Measurements from ENCODE around the gene GPRIN3. TPM values are rescaled to one million over a fixed set of nuclear protein-coding genes. Genes with fewer than 3 reads are reported as not detected.

The GPRIN3 gene
- total RNA-seq, 2 donors from 2014 or later, result 2.1 to 2.3 TPM

GRCh38 chr4:89245459-89245858 is 62.1 kb downstream of the GPRIN3 start:
- no peaks in the 10 kb centered on the region for H3K4me1 ChIP-seq (ENCODE audit: control insufficient read depth, insufficient read depth, low read length)
- Mint-ChIP-seq H3K4me1 (peaks cover 35% of the 10 kb centered on the region), H3K9me3 (no peaks in the 10 kb centered on the region), H3K27me3 (ENCODE audit: insufficient read depth) (peaks cover 2% of the 10 kb centered on the region), H3K36me3 (ENCODE audit: low read depth) (no peaks in the 10 kb centered on the region), H3K27ac (no peak overlapping the region), H3K4me3 (no peak overlapping the region)
- WGBS, 2 experiments (ENCODE audit: insufficient coverage in 1 of 2, insufficient read length in 1 of 2), result 78 to 100% methylated on average over 2 of the region's 2 CpGs
- no peak for TF ChIP-seq CTCF (conservative IDR thresholded peaks at IDR 0.05)
- no peaks in the 10 kb centered on the region for H3K9me3 ChIP-seq (ENCODE audit: control insufficient read depth, low read length)
- peak; percentile 56 for DNase-seq
- H3K27ac ChIP-seq (ENCODE audit: low read depth, low read length), result no peak overlapping the region
- H3K4me3 ChIP-seq (ENCODE audit: low read length), result no peak overlapping the region
- no peak overlapping the region for H3K9ac ChIP-seq (ENCODE audit: extremely low read depth, low read length, poor library complexity, severe bottlenecking)
- no peaks in the 10 kb centered on the region for H3K36me3 ChIP-seq (ENCODE audit: control insufficient read depth, insufficient read depth, low read length)
- H3K27me3 ChIP-seq (ENCODE audit: control insufficient read depth, insufficient read depth, low read length, poor library complexity, severe bottlenecking), result no peaks in the 10 kb centered on the region

GRCh38 chr4:89243733-89244252 is 63.8 kb downstream of the GPRIN3 start:
- Histone ChIP-seq H3K27me3 (ENCODE audit: control insufficient read depth, insufficient read depth, low read length, poor library complexity, severe bottlenecking) (no peaks in the 10 kb centered on the region), H3K27ac (ENCODE audit: low read depth, low read length) (no peak overlapping the region), H3K9ac (ENCODE audit: extremely low read depth, low read length, poor library complexity, severe bottlenecking) (no peak overlapping the region), H3K9me3 (ENCODE audit: control insufficient read depth, low read length) (no peaks in the 10 kb centered on the region), H3K4me1 (ENCODE audit: control insufficient read depth, insufficient read depth, low read length) (no peaks in the 10 kb centered on the region), H3K4me3 (ENCODE audit: low read length) (no peak overlapping the region), H3K36me3 (ENCODE audit: control insufficient read depth, insufficient read depth, low read length) (no peaks in the 10 kb centered on the region)
- no peaks in the 10 kb centered on the region for H3K9me3 Mint-ChIP-seq
- H3K4me3 Mint-ChIP-seq, result no peak overlapping the region
- no peak for TF ChIP-seq CTCF (conservative IDR thresholded peaks at IDR 0.05)
- peaks cover 32% of the 10 kb centered on the region for H3K4me1 Mint-ChIP-seq
- no peak for DNase-seq
- H3K36me3 Mint-ChIP-seq (ENCODE audit: low read depth), result no peaks in the 10 kb centered on the region
- peak overlapping the region; percentile 93 for H3K27ac Mint-ChIP-seq
- H3K27me3 Mint-ChIP-seq (ENCODE audit: insufficient read depth), result peaks cover 2% of the 10 kb centered on the region

GRCh38 chr4:89242864-89243732 is 64.5 kb downstream of the GPRIN3 start:
- H3K9me3 ChIP-seq (ENCODE audit: control insufficient read depth, low read length), result no peaks in the 10 kb centered on the region
- peak; percentile 10 for TF ChIP-seq CTCF (conservative IDR thresholded peaks at IDR 0.05)
- H3K4me3 ChIP-seq (ENCODE audit: low read length), result no peak overlapping the region
- no peak overlapping the region for H3K27ac ChIP-seq (ENCODE audit: low read depth, low read length)
- no peaks in the 10 kb centered on the region for H3K9me3 Mint-ChIP-seq
- no peaks in the 10 kb centered on the region for H3K36me3 ChIP-seq (ENCODE audit: control insufficient read depth, insufficient read depth, low read length)
- peak overlapping the region; percentile 93 for H3K27ac Mint-ChIP-seq
- H3K9ac ChIP-seq (ENCODE audit: extremely low read depth, low read length, poor library complexity, severe bottlenecking), result no peak overlapping the region
- H3K4me3 Mint-ChIP-seq, result no peak overlapping the region
- H3K27me3 ChIP-seq (ENCODE audit: control insufficient read depth, insufficient read depth, low read length, poor library complexity, severe bottlenecking), result no peaks in the 10 kb centered on the region
- no peak for DNase-seq
- H3K4me1 Mint-ChIP-seq, result peaks cover 32% of the 10 kb centered on the region
- no peaks in the 10 kb centered on the region for H3K36me3 Mint-ChIP-seq (ENCODE audit: low read depth)
- H3K27me3 Mint-ChIP-seq (ENCODE audit: insufficient read depth), result peaks cover 2% of the 10 kb centered on the region
- 80 to 83% methylated on average over 1 to 5 of the region's 5 CpGs for whole genome bisulfite sequencing, 2 experiments (ENCODE audit: insufficient coverage in 1 of 2, insufficient read length in 1 of 2)
- no peaks in the 10 kb centered on the region for H3K4me1 ChIP-seq (ENCODE audit: control insufficient read depth, insufficient read depth, low read length)
